Large intestine (tissue), 3 donors: Measurements from ENCODE around the gene LRWD1. TPM values are rescaled to one million over a fixed set of nuclear protein-coding genes. Genes with fewer than 3 reads are reported as not detected.
"Not testable (repeated sequence)": the region's sequence is repeated elsewhere in the genome, so short reads cannot be mapped to it uniquely, and the experiment has no call there.

Experiments used
- DNase-seq, 2 donors: peaks; one replicate each; pipeline versions ENCODE4 v3.0.0 to v3.0.0-alpha.2; 2013
- H3K27ac ChIP-seq: one replicate; pipeline ENCODE4 v1.5.1; 2013; ENCODE audit warnings: low read length
- H3K27me3 ChIP-seq: 2 replicates; pipeline ENCODE4 v1.6.1; 2013; ENCODE audit warnings: low read length; ENCODE audit not compliant: control insufficient read depth, insufficient read depth
- H3K36me3 ChIP-seq: 2 replicates; pipeline ENCODE4 v1.6.1; 2013; ENCODE audit warnings: low read length; ENCODE audit not compliant: control insufficient read depth, insufficient read depth
- H3K4me1 ChIP-seq: one replicate; pipeline ENCODE4 v1.6.1; 2013; ENCODE audit warnings: low read length; ENCODE audit not compliant: control insufficient read depth, insufficient read depth
- H3K4me3 ChIP-seq: one replicate; pipeline ENCODE4 v1.5.1; 2013; ENCODE audit warnings: low read length
- H3K9me3 ChIP-seq: one replicate; pipeline ENCODE4 v1.6.1; 2013; ENCODE audit warnings: mild to moderate bottlenecking, low read depth, low read length, moderate library complexity; ENCODE audit not compliant: control insufficient read depth
- WGBS: methylation state at CpG from one replicate; pipeline ENCODE4 v1.1.5; 2013; ENCODE audit warnings: low lambda C conversion rate; ENCODE audit not compliant: insufficient coverage; 5-methylcytosine and 5-hydroxymethylcytosine counted together
- polyA plus RNA-seq: library from polyadenylated mRNA; unstranded; fragments of 120-200 nt; gene quantifications from one replicate; pipeline ENCODE4 v1.2.1, GENCODE V29; 2013

LRWD1 gene
- polyA plus RNA-seq, 1 donor, result 11.2 TPM

GRCh38 chr7:102516951-102517350, 52.2 kb downstream of the LRWD1 start:
- no CpG with 5 or more reads among the region's 10 CpGs for WGBS
- not testable (repeated sequence) for H3K36me3 ChIP-seq, H3K4me1 ChIP-seq, H3K27me3 ChIP-seq, H3K4me3 ChIP-seq, H3K27ac ChIP-seq, DNase-seq, H3K9me3 ChIP-seq

DNA sequence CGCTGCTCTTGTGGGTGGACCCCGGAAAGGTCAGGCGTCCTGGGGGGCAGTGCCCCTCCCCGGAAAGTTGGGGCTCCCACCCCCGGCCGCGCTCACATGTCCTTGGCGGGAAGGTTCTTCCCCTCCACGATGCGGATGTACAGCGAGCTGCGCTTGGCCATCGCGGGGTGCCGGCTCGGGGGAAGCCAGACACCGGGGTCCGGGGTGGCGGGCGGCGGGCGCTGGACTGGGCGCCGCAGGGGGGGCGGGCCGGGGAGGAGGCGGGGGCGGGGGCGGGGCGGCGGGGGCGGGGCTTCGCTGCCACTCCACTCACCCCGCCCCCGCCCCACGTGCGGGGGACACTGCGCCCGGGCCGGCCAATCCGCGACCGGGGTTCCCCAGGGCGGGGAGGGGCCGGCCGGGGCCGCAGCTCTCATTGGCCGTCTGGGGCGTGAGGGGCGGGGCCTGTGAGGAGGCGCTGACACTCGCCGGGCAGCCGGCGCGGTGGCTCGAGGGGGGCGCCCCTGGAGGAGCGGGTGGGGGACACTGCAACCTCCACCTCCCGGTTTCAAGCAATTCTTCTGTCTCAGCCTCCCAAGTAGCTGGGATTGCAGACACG, 52.9 kb downstream of the LRWD1 start, which contains the start of gene RASA4B:
Gene RASA4B (minus strand): TSS at position 228 of the 598 bp plus-strand sequence. CDS start 67 bp downstream, at position 161.
- not testable (repeated sequence) for H3K27me3 ChIP-seq, H3K4me1 ChIP-seq, H3K27ac ChIP-seq, H3K4me3 ChIP-seq, H3K9me3 ChIP-seq, H3K36me3 ChIP-seq
- DNase-seq, result peak in 1 of 2 donors; percentile 0
- WGBS, result no CpG with 5 or more reads among the region's 61 CpGs

DNA sequence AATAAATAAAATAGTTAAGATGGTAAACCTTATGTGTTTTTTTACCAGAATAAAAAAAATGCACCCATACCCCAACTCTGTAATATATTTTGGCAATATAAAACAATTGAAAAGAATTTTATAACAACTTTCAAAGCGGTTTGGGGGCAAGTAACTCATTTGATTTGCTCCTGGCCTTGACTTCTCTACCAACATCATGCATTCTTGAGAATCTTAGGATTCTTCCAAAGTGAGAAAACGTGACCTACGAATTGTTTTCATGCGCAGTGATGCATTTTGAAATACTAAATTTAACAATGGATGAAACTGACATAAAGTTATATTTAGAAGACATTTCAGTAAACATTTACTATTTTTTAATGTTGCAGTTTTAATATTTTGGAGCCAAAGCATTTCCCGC, 56.0 kb downstream of the LRWD1 start:
- not testable (repeated sequence) for H3K4me3 ChIP-seq, H3K4me1 ChIP-seq, H3K36me3 ChIP-seq, H3K9me3 ChIP-seq, DNase-seq, H3K27me3 ChIP-seq, H3K27ac ChIP-seq
- no CpG with 5 or more reads among the region's 5 CpGs for WGBS

Other genes with a start within 250 kb of the LRWD1 start
- gene SH2B2, start 178.1 kb upstream of the LRWD1 start, polyA plus RNA-seq, result 1.6 TPM
- gene SPDYE6, start 108.5 kb upstream of the LRWD1 start, polyA plus RNA-seq, result 4.3 TPM
- gene PRKRIP1, start 68.6 kb upstream of the LRWD1 start, polyA plus RNA-seq, result 30.0 TPM
- gene ORAI2, start 31.4 kb upstream of the LRWD1 start, polyA plus RNA-seq, result 9.9 TPM
- gene ALKBH4, start 121 bp upstream of the LRWD1 start, polyA plus RNA-seq, result 10.5 TPM
- 50.7 TPM for gene POLR2J, start 13.9 kb downstream of the LRWD1 start, polyA plus RNA-seq
- gene RASA4B, start 52.8 kb downstream of the LRWD1 start, polyA plus RNA-seq, result 14.2 TPM
- 17.0 TPM for gene UPK3BL2, start 78.7 kb downstream of the LRWD1 start, polyA plus RNA-seq
- gene SPDYE2, start 86.2 kb downstream of the LRWD1 start, polyA plus RNA-seq, result 3.2 TPM
- 40.4 TPM for gene POLR2J3, start 107.6 kb downstream of the LRWD1 start, polyA plus RNA-seq
- 30.1 TPM for gene RASA4, start 151.8 kb downstream of the LRWD1 start, polyA plus RNA-seq
- gene UPK3BL1, start 177.8 kb downstream of the LRWD1 start, polyA plus RNA-seq, result 33.0 TPM
- gene SPDYE2B, start 185.3 kb downstream of the LRWD1 start, polyA plus RNA-seq, result 1.0 TPM
- gene POLR2J2, start 206.7 kb downstream of the LRWD1 start, polyA plus RNA-seq, result 4.4 TPM